LNCaP clone FGC (cell line): ENCODE measurements around the gene SNX24.

ENCODE experiments used
- DNase-seq: peaks from one replicate; pipeline ENCODE4 v3.0.0-alpha.2; 2011; ENCODE audit warnings: low read depth
- H3K4me3 ChIP-seq: 2 replicates; pipeline ENCODE4 v1.5.1; 2011; ENCODE audit warnings: mild to moderate bottlenecking, low read depth, low read length, control low read depth
- CTCF ChIP-seq: IDR thresholded peaks from 2 replicates; pipeline ENCODE4 v1.5.1; 2012; ENCODE audit warnings: mild to moderate bottlenecking; ENCODE audit not compliant: control insufficient read depth, insufficient read depth; ENCODE audit errors: extremely low read depth

SNX24 gene

GRCh38 chr5:122845229-122846050 is at the start of gene SNX24:
Gene SNX24 (plus strand): TSS chr5:122845613. CDS start chr5:122845634, 21 bp downstream.
- TF ChIP-seq CTCF: no peak
- peak; percentile 10 for DNase-seq
- peak within 1 kb of the TSS; percentile 68 for H3K4me3 ChIP-seq

GRCh38 chr5:122805481-122805880 is 39.9 kb upstream of the SNX24 start:
- DNase-seq: no peak
- TF ChIP-seq CTCF: no peak

GRCh38 chr5:122810405-122810804 is 35.0 kb upstream of the SNX24 start:
- TF ChIP-seq CTCF: no peak
- H3K4me3 ChIP-seq: no peak overlapping the region
- no peak for DNase-seq

More at GRCh38 chr5:122805481-122805880, 39.9 kb upstream of the SNX24 start:
- H3K4me3 ChIP-seq: no peak overlapping the region

GRCh38 chr5:122815218-122815767 is 30.1 kb upstream of the SNX24 start:
- DNase-seq: no peak
- TF ChIP-seq CTCF: no peak
- H3K4me3 ChIP-seq: no peak overlapping the region

GRCh38 chr5:122816756-122817155 is 28.7 kb upstream of the SNX24 start:
- TF ChIP-seq CTCF: no peak
- DNase-seq: no peak
- no peak overlapping the region for H3K4me3 ChIP-seq

GRCh38 chr5:122831984-122832383 is 13.4 kb upstream of the SNX24 start:
- no peak overlapping the region for H3K4me3 ChIP-seq
- DNase-seq: no peak
- TF ChIP-seq CTCF: no peak
